ENCODE measurements around the gene SYNGR4.

DNA sequence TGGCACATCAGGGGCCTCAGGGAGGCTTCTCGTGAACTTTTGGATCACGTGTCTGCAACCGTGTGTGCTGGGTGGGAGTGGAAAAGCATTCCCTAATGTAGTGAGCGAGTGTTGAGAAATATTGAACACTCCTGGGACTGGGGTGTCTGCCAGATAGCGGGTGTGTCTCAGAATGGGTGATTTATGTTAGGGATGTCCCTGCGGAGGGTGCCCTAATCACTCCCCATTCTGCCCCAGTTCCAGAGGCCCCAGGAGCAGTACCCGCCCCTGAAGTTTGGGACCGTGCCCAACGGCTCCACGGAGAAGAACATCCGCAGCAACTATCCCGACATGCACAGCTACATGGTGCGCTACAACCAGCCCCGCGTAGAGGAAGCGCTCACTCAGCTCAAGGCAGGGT, 57.4 kb downstream of the SYNGR4 start:
- no peak for TF ChIP-seq POLR2A (IDR thresholded peaks at IDR 0.05)
- TF ChIP-seq, protein P1, sequence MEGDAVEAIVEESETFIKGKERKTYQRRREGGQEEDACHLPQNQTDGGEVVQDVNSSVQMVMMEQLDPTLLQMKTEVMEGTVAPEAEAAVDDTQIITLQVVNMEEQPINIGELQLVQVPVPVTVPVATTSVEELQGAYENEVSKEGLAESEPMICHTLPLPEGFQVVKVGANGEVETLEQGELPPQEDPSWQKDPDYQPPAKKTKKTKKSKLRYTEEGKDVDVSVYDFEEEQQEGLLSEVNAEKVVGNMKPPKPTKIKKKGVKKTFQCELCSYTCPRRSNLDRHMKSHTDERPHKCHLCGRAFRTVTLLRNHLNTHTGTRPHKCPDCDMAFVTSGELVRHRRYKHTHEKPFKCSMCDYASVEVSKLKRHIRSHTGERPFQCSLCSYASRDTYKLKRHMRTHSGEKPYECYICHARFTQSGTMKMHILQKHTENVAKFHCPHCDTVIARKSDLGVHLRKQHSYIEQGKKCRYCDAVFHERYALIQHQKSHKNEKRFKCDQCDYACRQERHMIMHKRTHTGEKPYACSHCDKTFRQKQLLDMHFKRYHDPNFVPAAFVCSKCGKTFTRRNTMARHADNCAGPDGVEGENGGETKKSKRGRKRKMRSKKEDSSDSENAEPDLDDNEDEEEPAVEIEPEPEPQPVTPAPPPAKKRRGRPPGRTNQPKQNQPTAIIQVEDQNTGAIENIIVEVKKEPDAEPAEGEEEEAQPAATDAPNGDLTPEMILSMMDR (IDR thresholded peaks at IDR 0.05), result no peak

All from Peyer's patch (tissue), 4 donors.